H1 (cell line): ENCODE data around the gene CLBA1. TPM values are rescaled to one million over a fixed set of nuclear protein-coding genes. Genes with fewer than 3 reads are reported as not detected.
A peak's percentile ranks its signal among the peaks of the same experiment; 100 is the strongest.

Experiments used
- CTCF ChIA-PET: fragments of 300-600 bp; sonication (Branson Sonifier 250); formaldehyde crosslinking; loops from one replicate; lab custom pipeline; 2021; ENCODE audit not compliant: partially characterized antibody; lab: Charles Lee
- POLR2A ChIA-PET: fragments of 300-600 bp; sonication (Branson Sonifier 250); formaldehyde crosslinking; loops from one replicate; lab custom pipeline; 2021; ENCODE audit warnings: inconsistent platforms; ENCODE audit not compliant: partially characterized antibody; lab: Charles Lee
- DNase-seq, 2 experiments: peaks; one replicate each; pipeline versions ENCODE4 v3.0.0 to v3.0.0-alpha.2; 2010 to 2022; ENCODE audit warnings: low spot score in 2 of 2, low read depth in 1 of 2, mixed read lengths in 1 of 2
- FAIRE-seq: peaks from 2 replicates; lab custom pipeline; 2011; peaks lifted over from hg19 to GRCh38; lab: Jason Lieb, UNC
- H2AFZ ChIP-seq: 2 replicates; pipeline ENCODE4 v1.8.1; 2012; ENCODE audit warnings: low read length, inconsistent platforms
- H2AK5ac ChIP-seq: 2 replicates; pipeline ENCODE4 v1.6.1; 2013; ENCODE audit warnings: low read depth, low read length
- H2BK120ac ChIP-seq: replicated peaks from 2 replicates; pipeline ENCODE3; 2013; ENCODE audit warnings: low read depth, low read length, inconsistent platforms
- H2BK12ac ChIP-seq: 2 replicates; pipeline ENCODE4 v1.6.1; 2013; ENCODE audit warnings: low read depth, low read length
- H2BK15ac ChIP-seq: 2 replicates; pipeline ENCODE4 v1.6.1; 2013; ENCODE audit warnings: low read length
- H2BK20ac ChIP-seq: 2 replicates; pipeline ENCODE4 v1.6.1; 2013; ENCODE audit warnings: low read length
- H2BK5ac ChIP-seq: 2 replicates; pipeline ENCODE4 v1.6.1; 2013; ENCODE audit warnings: low read depth, low read length
- H3K14ac ChIP-seq: 2 replicates; pipeline ENCODE4 v1.6.1; 2013; ENCODE audit warnings: inconsistent platforms; ENCODE audit not compliant: insufficient read length
- H3K18ac ChIP-seq: 2 replicates; pipeline ENCODE4 v1.6.1; 2013; ENCODE audit warnings: low read length; ENCODE audit errors: extremely low read depth
- H3K23ac ChIP-seq: 2 replicates; pipeline ENCODE4 v1.6.1; 2013; ENCODE audit warnings: inconsistent platforms; ENCODE audit not compliant: insufficient read length
- H3K23me2 ChIP-seq: 2 replicates; pipeline ENCODE4 v1.6.1; 2013; ENCODE audit warnings: low read depth, low read length
- H3K27ac ChIP-seq: 2 replicates; pipeline ENCODE4 v1.6.1; 2011; ENCODE audit warnings: low read depth, low read length, inconsistent platforms
- H3K27me3 ChIP-seq, 4 experiments: replicated peaks in 1 of 4; 1 replicate in 1 of 4; 2 replicates in 3 of 4; pipeline versions ENCODE4 v1.6.1 to v1.8.1; 2011 to 2013; ENCODE audit warnings: low read length in 3 of 4, mild to moderate bottlenecking in 3 of 4, inconsistent platforms in 2 of 4, mixed read lengths in 2 of 4, moderate library complexity in 1 of 4; ENCODE audit not compliant: control insufficient read depth in 3 of 4, insufficient read depth in 3 of 4; ENCODE audit errors: extremely low read depth in 1 of 4
- H3K36me3 ChIP-seq, 4 experiments: 2 replicates each; pipeline versions ENCODE4 v1.6.1 to v1.8.1; 2011 to 2013; ENCODE audit warnings: mild to moderate bottlenecking in 4 of 4, low read length in 3 of 4, moderate library complexity in 2 of 4, control low read depth in 1 of 4, inconsistent platforms in 1 of 4; ENCODE audit not compliant: insufficient read depth in 4 of 4, control insufficient read depth in 2 of 4
- H3K4ac ChIP-seq: replicated peaks from 2 replicates; pipeline ENCODE3; 2013; ENCODE audit warnings: low read length, low read depth, mixed read lengths, inconsistent platforms; ENCODE audit not compliant: insufficient read length
- H3K4me1 ChIP-seq, 4 experiments: replicated peaks in 1 of 4; 1 replicate in 1 of 4; 2 replicates in 3 of 4; pipeline versions ENCODE4 v1.6.1 to v1.8.1; 2011 to 2013; ENCODE audit warnings: low read length in 3 of 4, inconsistent platforms in 2 of 4, mixed read lengths in 1 of 4; ENCODE audit not compliant: insufficient read depth in 4 of 4, control insufficient read depth in 3 of 4
- H3K4me2 ChIP-seq, 2 experiments: 2 replicates each; pipeline versions ENCODE4 v1.6.1 to v1.8.1; 2011 to 2013; ENCODE audit warnings: low read depth in 2 of 2, low read length in 2 of 2, control low read depth in 1 of 2, inconsistent platforms in 1 of 2, mild to moderate bottlenecking in 1 of 2; ENCODE audit not compliant: insufficient read depth in 1 of 2
- H3K4me3 ChIP-seq, 4 experiments: fragments of 200-600, 300-600 bp in 1 of 4; sonication (generic), shearing (Covaris generic), sonication (Bioruptor Twin) in 1 of 4; 2 replicates each; pipeline versions ENCODE4 v1.5.1 to v1.8.1; 2011 to 2016; ENCODE audit warnings: low read length in 4 of 4, low read depth in 3 of 4, control low read depth in 2 of 4, inconsistent platforms in 2 of 4, mild to moderate bottlenecking in 2 of 4, mixed read lengths in 1 of 4, moderate library complexity in 1 of 4; ENCODE audit not compliant: insufficient read depth in 2 of 4; ENCODE audit errors: extremely low read depth in 1 of 4
- H3K56ac ChIP-seq: replicated peaks from 2 replicates; pipeline ENCODE3; 2013; ENCODE audit warnings: low read depth, mild to moderate bottlenecking, mixed read lengths, low read length, inconsistent platforms; ENCODE audit not compliant: insufficient read length
- H3K79me1 ChIP-seq: 2 replicates; pipeline ENCODE4 v1.6.1; 2013; ENCODE audit warnings: low read depth, low read length, control low read depth
- H3K79me2 ChIP-seq, 2 experiments: 2 replicates each; pipeline versions ENCODE4 v1.6.1 to v1.8.1; 2012 to 2013; ENCODE audit warnings: low read length in 2 of 2, mild to moderate bottlenecking in 2 of 2, inconsistent platforms in 1 of 2; ENCODE audit not compliant: insufficient read depth in 2 of 2, control insufficient read depth in 1 of 2
- H3K9ac ChIP-seq, 4 experiments: replicated peaks in 1 of 4; 1 replicate in 1 of 4; 2 replicates in 3 of 4; pipeline versions ENCODE4 v1.6.1 to v1.8.1; 2011 to 2013; ENCODE audit warnings: low read depth in 3 of 4, low read length in 3 of 4, control low read depth in 2 of 4, mild to moderate bottlenecking in 2 of 4, moderate library complexity in 2 of 4, inconsistent platforms in 1 of 4; ENCODE audit errors: extremely low read depth in 1 of 4
- H3K9me3 ChIP-seq, 2 experiments: 2 replicates each; pipeline versions ENCODE4 v1.6.1 to v1.8.1; 2012 to 2013; ENCODE audit warnings: mild to moderate bottlenecking in 2 of 2, moderate library complexity in 2 of 2, control low read depth in 1 of 2, inconsistent platforms in 1 of 2, low read depth in 1 of 2, low read length in 1 of 2, mixed read lengths in 1 of 2; ENCODE audit not compliant: insufficient read depth in 2 of 2
- H4K20me1 ChIP-seq, 2 experiments: replicated peaks in 1 of 2; 2 replicates each; pipeline versions ENCODE3 to v1.8.1; 2011 to 2013; ENCODE audit warnings: inconsistent platforms in 2 of 2, low read length in 2 of 2, mild to moderate bottlenecking in 1 of 2; ENCODE audit not compliant: insufficient read depth in 2 of 2, control insufficient read depth in 1 of 2
- H4K5ac ChIP-seq: 2 replicates; pipeline ENCODE4 v1.6.1; 2013; ENCODE audit warnings: low read length, low read depth, mixed read lengths, inconsistent platforms; ENCODE audit not compliant: insufficient read length
- H4K8ac ChIP-seq: 2 replicates; pipeline ENCODE4 v1.8.0; 2013; ENCODE audit warnings: mild to moderate bottlenecking, moderate library complexity, low read length, inconsistent platforms; ENCODE audit not compliant: insufficient read depth; ENCODE audit errors: extremely low read depth
- H4K91ac ChIP-seq: replicated peaks from 2 replicates; pipeline ENCODE3; 2013; ENCODE audit warnings: low read length, mixed read lengths, inconsistent platforms; ENCODE audit not compliant: insufficient read length
- CTBP2 ChIP-seq: IDR thresholded peaks from 2 replicates; pipeline ENCODE4 v1.7.0; 2011; ENCODE audit warnings: borderline replicate concordance, mild to moderate bottlenecking, moderate library complexity, mixed read lengths, low read length; ENCODE audit not compliant: insufficient read depth, insufficient read length
- NRF1 ChIP-seq: IDR thresholded peaks from 2 replicates; pipeline ENCODE4 v1.6.1; 2011; ENCODE audit warnings: mild to moderate bottlenecking, low read depth, low read length, improper control_type of control experiment
- SP2 ChIP-seq: IDR thresholded peaks from 2 replicates; pipeline ENCODE4 v1.6.1; 2012; ENCODE audit warnings: mild to moderate bottlenecking, low read length, inconsistent platforms
- WGBS, 2 experiments: shearing (Covaris generic) in 1 of 2; methylation state at CpG; one replicate each; pipeline versions ENCODE4 v1.1.6 to v1.1.7; 2013 to 2015; ENCODE audit warnings: low lambda C conversion rate in 2 of 2, mixed read lengths in 2 of 2, inconsistent platforms in 1 of 2, low coverage in 1 of 2, missing lambda C conversion rate in 1 of 2; ENCODE audit not compliant: insufficient replicate concordance in 2 of 2, insufficient coverage in 1 of 2, insufficient read length in 1 of 2; ENCODE audit errors: extremely low coverage in 1 of 2, missing lambda C conversion rate in 1 of 2; 5-methylcytosine and 5-hydroxymethylcytosine counted together
- polyA plus RNA-seq, 7 experiments: library from polyadenylated mRNA; depleted of rRNA in 3 of 7; stranded (reverse) in 5 of 7; unstranded in 2 of 7; fragments of >200 nt in 5 of 7; fragments of 200-250 nt in 2 of 7; gene quantifications; 1 replicate in 5 of 7; 2 replicates in 1 of 7; 4 replicates in 1 of 7; pipeline versions ENCODE4 v1.2.1 to v1.2.3, GENCODE V29; 2011 to 2013; ENCODE audit warnings: missing spikeins in 2 of 7, mixed read lengths in 2 of 7
- total RNA-seq: library from RNA; stranded (reverse); fragmentation: NEBNext Ultra II Directional; extraction: Animal tissue kit (Norgen Biotek cat#: 25700); gene quantifications from 2 replicates; pipeline ENCODE4 v1.2.1, GENCODE V29; 2021

CLBA1 gene
- total and polyA plus RNA-seq, 2 of the 8 experiments (the other 6 are each of a cell fraction or from before 2014, with no cell fraction given), result 1.6 to 2.4 TPM

DNA sequence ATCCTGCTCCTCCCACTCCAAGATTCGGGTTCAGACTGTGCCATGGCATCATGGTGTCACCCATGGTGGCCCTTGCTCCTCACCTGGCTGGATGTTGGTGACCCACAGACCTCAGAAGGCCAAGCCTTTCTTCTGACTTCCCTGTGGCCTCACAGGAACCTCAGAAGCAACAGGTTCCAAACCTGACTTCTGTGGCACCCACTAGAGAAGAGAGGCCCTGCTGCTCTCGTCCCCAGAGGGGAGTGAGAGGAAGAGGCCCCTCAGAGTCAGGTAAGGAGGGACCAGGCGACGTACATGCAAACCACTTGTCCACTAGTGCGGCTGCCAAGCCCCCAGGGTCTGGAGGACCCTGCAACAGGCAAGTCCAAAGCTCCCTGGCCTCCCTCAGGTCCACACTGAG lies 10.4 kb downstream of the CLBA1 start:
- Histone ChIP-seq H4K20me1 (peaks cover 0 to 2% of the 10 kb centered on the region in 2 experiments), H3K4me3 (no peak overlapping the region), H3K9ac (no peak overlapping the region), H2AFZ (no peak overlapping the region), H3K4me1 (no peaks in the 10 kb centered on the region), H3K14ac (no peak overlapping the region), H3K27me3 (no peaks in the 10 kb centered on the region), H2BK20ac (no peak overlapping the region), H3K56ac (no peak overlapping the region), H3K23ac (no peak overlapping the region), H4K91ac (no peak overlapping the region), H3K9me3 (no peaks in the 10 kb centered on the region), H4K8ac (no peak overlapping the region), H2BK12ac (no peak overlapping the region), H2BK15ac (no peak overlapping the region), H3K27ac (no peak overlapping the region), H3K23me2 (no peaks in the 10 kb centered on the region), H3K4me2 (no peak overlapping the region), H3K79me1 (no peaks in the 10 kb centered on the region), H3K18ac (no peak overlapping the region), H3K36me3 (peaks cover 0 to 4% (median 0%) of the 10 kb centered on the region in 4 experiments; a peak in 2 of 8 replicates), H3K4ac (no peak overlapping the region), H4K5ac (no peak overlapping the region), H2AK5ac (no peak overlapping the region), H2BK120ac (no peak overlapping the region), H3K79me2 (no peaks in the 10 kb centered on the region), H2BK5ac (peak overlapping the region; percentile 8; the same call in 1 of the 2 replicates)
- FAIRE-seq (no peak), DNase-seq (no peak)
- ChIA-PET POLR2A (interaction anchor here (1.5 kb wide), 1 partner anchor 18 kb away, joined by 4 read pairs; no protein-coding TSS in a partner anchor), CTCF (interaction anchor here (1.0 to 2.3 kb wide), 2 partner anchors 47 to 50 kb away, joined by 3 to 10 read pairs; no protein-coding TSS in a partner anchor)
- no peak for TF ChIP-seq SP2
- TF ChIP-seq NRF1, result no peak
- no peak for TF ChIP-seq CTBP2
- 90% methylated on average over 5 of the region's 5 CpGs; no CpG with 5 or more reads in 1 of the 2 experiments for WGBS, 2 experiments
